Mucosa of descending colon (tissue), 3 donors: ENCODE results near the gene TBCEL. TPM values are rescaled to one million over a fixed set of nuclear protein-coding genes. Genes with fewer than 3 reads are reported as not detected.
A peak's percentile ranks its signal among the peaks of the same experiment; 100 is the strongest.

ENCODE experiments used
- ATAC-seq: fragments of 200-7000 bp; cut with Tn5 transposase; one replicate; pipeline ENCODE4 v1.9.1; 2020; ENCODE audit warnings: mild to moderate bottlenecking, moderate library complexity
- DNase-seq, 3 donors: peaks; one replicate each; pipeline ENCODE4 v3.0.0-alpha.2; 2020
- H3K36me3 ChIP-seq: fragments of 200-600 bp; one replicate; pipeline ENCODE4 v1.8.0; 2021; ENCODE audit warnings: low read depth, mild to moderate bottlenecking
- H3K4me1 ChIP-seq: fragments of 200-600 bp; one replicate; pipeline ENCODE4 v1.8.0; 2021; ENCODE audit warnings: low read depth, mild to moderate bottlenecking
- H3K4me3 ChIP-seq: fragments of 200-600 bp; one replicate; pipeline ENCODE4 v1.8.0; 2021; ENCODE audit warnings: mild to moderate bottlenecking
- H3K9me3 ChIP-seq: fragments of 200-600 bp; one replicate; pipeline ENCODE4 v1.8.0; 2021; ENCODE audit warnings: mild to moderate bottlenecking
- intact Hi-C, 2 donors: fragments of 100-400 bp; cut with DNase I in 1 of 2; cut with micrococcal nuclease in 1 of 2; formaldehyde crosslinking; loops; one replicate each; pipeline versions ENCODE4 v1.11.0 to v1.11.1; 2022; cut with DNase I, micrococcal nuclease
- total RNA-seq, 3 donors: library from RNA; stranded (reverse); fragmentation: NEBNext Ultra II Directional in 2 of 3; extraction: Animal tissue kit (Norgen Biotek cat#: 25700) in 2 of 3; gene quantifications; one replicate each; pipeline versions ENCODE4 v1.2.1 to v1.2.4, GENCODE V29; 2021 to 2023
- TF ChIP-seq, protein P1 (sequence below): fragments of 200-600 bp; IDR thresholded peaks from one replicate; pipeline ENCODE4 v1.8.0; 2022; ENCODE audit warnings: antibody characterized with exemption, mild to moderate bottlenecking
- donor health status: DM: no; HTN: no; CAD: no; lungs with moderate emphysema.
- donor health status: DM: no; HTN: no; CAD: no.
- donor health status: DM: no; HTN: yes; CAD: no.

The TBCEL gene
- total RNA-seq, 3 donors from 2014 or later, result 11.7 to 36.5 (median 12.8) TPM

DNA sequence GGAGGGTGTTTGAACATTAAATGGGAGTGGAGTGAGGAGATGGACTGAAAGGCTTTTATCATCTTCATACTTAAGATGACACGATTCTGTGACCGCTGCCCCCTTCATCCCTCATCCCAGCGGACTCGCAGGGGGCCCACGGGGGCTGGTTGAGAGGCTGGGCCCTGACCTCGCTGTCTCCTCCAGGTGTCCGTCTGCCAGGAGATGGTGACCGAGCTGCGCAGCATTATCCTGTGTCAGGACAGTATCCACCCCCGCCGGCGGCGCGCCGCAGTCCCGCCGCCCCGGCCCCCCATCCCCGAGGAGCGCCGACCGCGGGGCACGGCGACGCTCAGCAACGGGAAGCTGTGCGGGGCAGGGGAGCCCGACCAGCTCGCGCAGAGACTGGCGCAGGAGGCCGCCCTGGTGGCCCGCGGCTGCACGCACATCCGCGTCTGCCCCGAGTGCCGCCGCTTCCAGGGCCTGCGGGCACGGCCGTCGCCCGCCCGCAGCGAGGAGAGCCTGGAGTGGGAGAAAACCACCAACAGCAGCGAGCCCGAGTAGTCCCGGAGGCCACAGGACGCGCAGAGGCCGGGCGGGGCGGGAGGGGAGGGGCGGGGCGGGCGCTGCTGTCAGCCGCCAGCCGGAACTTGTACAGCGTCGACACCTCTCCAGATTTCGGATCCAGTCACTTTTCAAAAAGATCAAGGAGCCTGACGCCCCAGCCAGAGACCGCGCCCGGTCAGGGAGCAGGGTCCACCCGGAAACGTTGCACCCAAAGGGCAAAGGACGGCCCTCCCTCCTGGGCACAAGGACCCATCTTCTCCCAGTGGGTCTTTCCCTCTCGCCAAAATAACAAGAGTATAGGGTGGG lies 38.0 kb upstream of the TBCEL start:
- H3K36me3 ChIP-seq, result no peaks in the 10 kb centered on the region
- H3K9me3 ChIP-seq, result no peaks in the 10 kb centered on the region
- peak; percentile 45 to 65 (median 46) for DNase-seq
- ATAC-seq, result peak; percentile 87
- peaks cover 3% of the 10 kb centered on the region for H3K4me1 ChIP-seq
- intact Hi-C loops, result no loop called here
- no peak overlapping the region for H3K4me3 ChIP-seq
- TF ChIP-seq, protein P1, sequence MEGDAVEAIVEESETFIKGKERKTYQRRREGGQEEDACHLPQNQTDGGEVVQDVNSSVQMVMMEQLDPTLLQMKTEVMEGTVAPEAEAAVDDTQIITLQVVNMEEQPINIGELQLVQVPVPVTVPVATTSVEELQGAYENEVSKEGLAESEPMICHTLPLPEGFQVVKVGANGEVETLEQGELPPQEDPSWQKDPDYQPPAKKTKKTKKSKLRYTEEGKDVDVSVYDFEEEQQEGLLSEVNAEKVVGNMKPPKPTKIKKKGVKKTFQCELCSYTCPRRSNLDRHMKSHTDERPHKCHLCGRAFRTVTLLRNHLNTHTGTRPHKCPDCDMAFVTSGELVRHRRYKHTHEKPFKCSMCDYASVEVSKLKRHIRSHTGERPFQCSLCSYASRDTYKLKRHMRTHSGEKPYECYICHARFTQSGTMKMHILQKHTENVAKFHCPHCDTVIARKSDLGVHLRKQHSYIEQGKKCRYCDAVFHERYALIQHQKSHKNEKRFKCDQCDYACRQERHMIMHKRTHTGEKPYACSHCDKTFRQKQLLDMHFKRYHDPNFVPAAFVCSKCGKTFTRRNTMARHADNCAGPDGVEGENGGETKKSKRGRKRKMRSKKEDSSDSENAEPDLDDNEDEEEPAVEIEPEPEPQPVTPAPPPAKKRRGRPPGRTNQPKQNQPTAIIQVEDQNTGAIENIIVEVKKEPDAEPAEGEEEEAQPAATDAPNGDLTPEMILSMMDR, result no peak

DNA sequence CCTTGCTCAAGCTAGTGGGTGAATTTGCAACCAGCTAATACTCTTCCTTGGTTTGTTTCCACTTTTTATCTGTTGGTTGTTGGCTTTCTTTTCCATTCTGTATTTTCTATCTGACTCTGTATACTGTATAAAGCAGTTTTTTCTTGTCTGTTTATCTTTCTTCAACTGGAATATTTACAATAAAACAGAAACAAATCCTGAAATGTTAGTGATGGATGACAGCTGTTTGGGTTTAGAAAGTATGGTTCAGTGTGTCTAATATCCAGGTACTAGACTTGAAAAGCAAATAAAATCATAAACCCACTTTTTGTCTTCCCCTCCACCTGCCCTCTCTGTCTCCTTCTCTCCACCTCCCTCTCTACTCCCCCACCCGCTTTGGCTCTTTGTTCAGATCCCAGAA lies 35.3 kb upstream of the TBCEL start:
- Histone ChIP-seq H3K9me3 (no peaks in the 10 kb centered on the region), H3K36me3 (no peaks in the 10 kb centered on the region), H3K4me3 (no peak overlapping the region), H3K4me1 (peaks cover 3% of the 10 kb centered on the region)
- intact Hi-C loops, result no loop called here
- ATAC-seq, result no peak
- DNase-seq, result no peak
- TF ChIP-seq, protein P1, result no peak

DNA sequence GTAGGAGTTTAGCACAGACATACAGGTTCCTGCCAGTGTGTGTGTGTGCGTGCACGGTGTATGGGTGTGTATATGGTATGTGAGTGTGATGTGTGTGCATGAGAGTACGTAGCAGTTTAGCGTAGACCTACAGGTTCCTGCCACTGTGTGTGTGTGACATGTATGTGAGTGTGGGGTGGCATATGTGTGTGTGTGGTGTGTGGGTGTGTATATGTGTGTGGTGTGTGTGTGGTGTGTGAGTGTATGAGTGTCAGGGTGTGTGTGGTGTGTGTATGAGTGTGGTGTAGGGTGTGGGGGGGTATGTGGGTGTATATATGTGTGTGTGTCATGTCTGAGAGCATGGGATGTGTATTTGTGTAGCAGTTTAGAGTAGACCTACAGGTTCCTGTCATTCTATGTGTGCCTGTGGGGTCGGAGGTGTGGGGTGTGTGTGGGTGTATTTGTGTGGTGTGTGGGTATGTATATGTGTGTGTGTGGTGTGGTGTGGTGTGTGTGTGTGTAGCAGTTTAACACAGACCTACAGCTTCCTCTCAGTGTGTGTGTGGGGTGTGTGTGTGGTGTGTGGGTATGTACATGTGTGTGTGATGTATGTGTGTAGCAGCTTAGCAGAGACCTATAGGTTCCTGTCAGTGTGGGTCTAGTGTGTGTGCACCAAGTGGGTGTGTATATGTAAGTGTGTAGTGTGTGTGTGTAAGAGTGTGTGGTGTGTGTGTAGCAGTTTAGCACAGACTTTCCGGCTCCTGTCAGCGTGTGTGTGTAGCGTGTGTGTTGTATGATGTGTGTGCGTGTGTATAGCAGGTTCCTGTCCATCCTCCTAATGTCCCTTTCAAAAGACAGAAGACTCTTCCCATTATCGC lies 31.8 kb upstream of the TBCEL start:
- TF ChIP-seq, protein P1, result no peak
- DNase-seq (no peak), ATAC-seq (no peak)
- intact Hi-C loops, result no loop called here
- Histone ChIP-seq H3K4me1 (no peaks in the 10 kb centered on the region), H3K36me3 (no peaks in the 10 kb centered on the region), H3K9me3 (no peaks in the 10 kb centered on the region), H3K4me3 (no peak overlapping the region)

- ATAC-seq, result no peak
- intact Hi-C loops, result no loop called here
- DNase-seq, result no peak
- H3K9me3 ChIP-seq, result no peaks in the 10 kb centered on the region
- H3K4me1 ChIP-seq, result no peaks in the 10 kb centered on the region
- TF ChIP-seq, protein P1, result no peak
- no peaks in the 10 kb centered on the region for H3K36me3 ChIP-seq
- no peak overlapping the region for H3K4me3 ChIP-seq
Measured at GRCh38 chr11:120994091-120994859, 29.6 kb upstream of the TBCEL start.

- no peaks in the 10 kb centered on the region for H3K9me3 ChIP-seq
- intact Hi-C loops, result no loop called here
- H3K4me1 ChIP-seq, result no peaks in the 10 kb centered on the region
- DNase-seq, result no peak
- TF ChIP-seq, protein P1, result no peak
- H3K4me3 ChIP-seq, result no peak overlapping the region
- no peaks in the 10 kb centered on the region for H3K36me3 ChIP-seq
- ATAC-seq, result no peak
Measured at GRCh38 chr11:120995184-120995583, 28.7 kb upstream of the TBCEL start.
